Heart left ventricle (tissue), 16 donors: ENCODE results near the gene TMEM229B. TPM values are rescaled to one million over a fixed set of nuclear protein-coding genes. Genes with fewer than 3 reads are reported as not detected.

Source experiments
- ATAC-seq, 4 donors: fragments of 200-7000 bp; cut with Tn5 transposase; one replicate each; pipeline ENCODE4 v1.9.1; 2020 to 2022; ENCODE audit warnings: moderate library complexity in 4 of 4, mild to moderate bottlenecking in 3 of 4, moderate number of reproducible peaks in 1 of 4
- DNase-seq, 5 donors: peaks; one replicate each; pipeline ENCODE4 v3.0.0-alpha.2; 2020
- H3K27ac ChIP-seq, 12 donors: fragments of 200-600 bp; sonication (generic) in 4 of 12; one replicate each; pipeline versions ENCODE4 v1.5.0 to v1.8.0; 2016 to 2022; ENCODE audit warnings: mild to moderate bottlenecking in 2 of 12
- H3K27me3 ChIP-seq, 9 donors: fragments of 200-600 bp; sonication (generic) in 2 of 9; one replicate each; pipeline versions ENCODE4 v1.5.1 to v1.8.0; 2016 to 2022; ENCODE audit warnings: mild to moderate bottlenecking in 3 of 9
- H3K36me3 ChIP-seq, 9 donors: fragments of 200-600 bp; sonication (generic) in 2 of 9; one replicate each; pipeline versions ENCODE4 v1.5.0 to v1.8.0; 2018 to 2022; ENCODE audit warnings: mild to moderate bottlenecking in 2 of 9
- H3K4me1 ChIP-seq, 12 donors: fragments of 200-600 bp; sonication (generic) in 4 of 12; one replicate each; pipeline versions ENCODE4 v1.5.0 to v1.8.0; 2016 to 2022; ENCODE audit warnings: mild to moderate bottlenecking in 3 of 12
- H3K4me3 ChIP-seq, 12 donors: fragments of 200-600 bp; sonication (generic) in 4 of 12; one replicate each; pipeline versions ENCODE4 v1.5.0 to v1.8.0; 2017 to 2022; ENCODE audit warnings: mild to moderate bottlenecking in 9 of 12, moderate library complexity in 4 of 12
- H3K9me3 ChIP-seq, 12 donors: fragments of 200-600 bp; sonication (generic) in 4 of 12; one replicate each; pipeline versions ENCODE4 v1.5.0 to v1.8.0; 2016 to 2022; ENCODE audit warnings: mild to moderate bottlenecking in 1 of 12
- CTCF ChIP-seq, 12 donors: fragments of 200-600 bp; sonication (generic) in 4 of 12; IDR thresholded peaks; one replicate each; pipeline versions ENCODE4 v1.5.0 to v1.8.0; 2018 to 2022; ENCODE audit warnings: antibody characterized with exemption in 12 of 12, mild to moderate bottlenecking in 5 of 12
- POLR2A ChIP-seq, 2 donors: fragments of 450-650 bp; IDR thresholded peaks; one replicate each; pipeline ENCODE4 v1.6.1; 2017; ENCODE audit warnings: antibody characterized with exemption in 2 of 2, mild to moderate bottlenecking in 2 of 2, moderate library complexity in 2 of 2
- WGBS, 4 donors: extraction: QIAGEN DNeasy Blood & Tissue Kit in 2 of 4; methylation state at CpG; one replicate each; pipeline versions ENCODE4 v1.1.5 to v1.1.7; 2013 to 2018; 5-methylcytosine and 5-hydroxymethylcytosine counted together
- intact Hi-C, 10 donors: fragments of 100-400 bp; cut with DNase I; formaldehyde crosslinking; loops; one replicate each; pipeline versions ENCODE4 v1.11.1 to v1.14.2; 2022
- microRNA-seq, 4 donors: library from miRNA; unstranded; fragments of <30 nt; microRNA quantifications; one replicate each; pipeline versions ENCODE4 to v1.2.0, GENCODE V29; 2017 to 2020
- polyA plus RNA-seq, 2 donors: library from polyadenylated mRNA; stranded (reverse); fragments of 200-250 nt; gene quantifications; one replicate each; pipeline ENCODE4 v1.2.3, GENCODE V29; 2013
- total RNA-seq, 9 donors: library from RNA; depleted of rRNA in 2 of 9; stranded (reverse); fragments of >200 nt in 2 of 9; fragmentation: NEBNext Ultra II Directional in 3 of 9; extraction: Animal tissue kit (Norgen Biotek cat#: 25700) in 3 of 9; gene quantifications; one replicate each; pipeline versions ENCODE4 v1.1.0 to v1.2.4, GENCODE V29; 2016 to 2023
- donor health status: ischemic (EF 13 %, LVEDD 7.1; RV severe dilation, severe dysfunction).
- donor health status: healthy with polysubstance abuse.
- donor health status: DM: no; HTN: yes; CAD: no.
- donor health status: DM: no; HTN: no; CAD: no.
- donor health status: ischemic (EF 25% LVEDD 6.9; RV normal size, moderate dysfunction).
- donor health status: ischemic (EF 25% LVEDD 5.7; RV mildly dilated, moderate dysfunction).
- donor health status: healthy.
- donor health status: DM: yes; HTN: yes; CAD: no.
- donor health status: ischemic (EF 35%, LVEDD 5.7; RV mildly dilated, moderate dysfunction).
- donor health status: nonischemic (EF 11% LVEDD 7.7; RV severe dilation, severe dysfunction).
- donor health status: DM: yes; HTN: yes; CAD: no.
- donor health status: PGD.
- donor health status: ischemic (EF 29% LVEDD 5.4; RV normal size, mild dysfunction).
- donor health status: nonischemic (EF 23%, LVEDD 6.1; RV moderate dilation, normal function).

TMEM229B gene
- total and polyA plus RNA-seq, 11 donors, result 0.69 to 6.5 (median 1.7) TPM

- H3K9me3 ChIP-seq, result no peaks in the 10 kb centered on the region
- H3K27ac ChIP-seq, result no peak overlapping the region
- WGBS, 4 donors, result 81 to 92% (median 89%) methylated on average over 4 of the region's 4 CpGs
- TF ChIP-seq POLR2A (IDR thresholded peaks at IDR 0.05), result no peak
- intact Hi-C loops, result loop anchor here in 9 of 10 donors (2.0 to 10.0 kb wide), 10 partner anchors 57 to 282 kb away; partner anchors contain the start of genes RDH12 (in 4 of the 9) and TMEM229B (in 2 of the 9)
- ATAC-seq (no peak), DNase-seq (no peak)
- H3K4me3 ChIP-seq, result no peak overlapping the region
- H3K27me3 ChIP-seq, result peaks cover 0 to 12% (median 0%) of the 10 kb centered on the region in 9 donors
- no peaks in the 10 kb centered on the region for H3K36me3 ChIP-seq
- peaks cover 0 to 12% (median 4%) of the 10 kb centered on the region in 12 donors for H3K4me1 ChIP-seq
Observed at GRCh38 chr14:67425608-67426007, 62.9 kb downstream of the TMEM229B start.

GRCh38 chr14:67424539-67424938 is 64.0 kb downstream of the TMEM229B start:
- no peak overlapping the region for H3K27ac ChIP-seq
- intact Hi-C loops, result loop anchor here in 2 of 10 donors (10.0 kb wide), 1 partner anchor 280 kb away; the partner anchor contains the start of gene RDH12 (in 2 of the 2)
- H3K27me3 ChIP-seq, result peaks cover 0 to 12% (median 0%) of the 10 kb centered on the region in 9 donors
- WGBS, 4 donors, result 48 to 57% (median 52%) methylated on average over 3 of the region's 3 CpGs
- ATAC-seq, result no peak
- peaks cover 0 to 12% (median 4%) of the 10 kb centered on the region in 12 donors for H3K4me1 ChIP-seq
- no peaks in the 10 kb centered on the region for H3K36me3 ChIP-seq
- no peak for DNase-seq
- H3K4me3 ChIP-seq, result no peak overlapping the region
- H3K9me3 ChIP-seq, result no peaks in the 10 kb centered on the region
- TF ChIP-seq POLR2A (IDR thresholded peaks at IDR 0.05), result no peak
- TF ChIP-seq CTCF (IDR thresholded peaks at IDR 0.05), result no peak

- Histone ChIP-seq H3K4me1 (peaks cover 0 to 12% (median 4%) of the 10 kb centered on the region in 12 donors), H3K27me3 (peaks cover 0 to 12% (median 0%) of the 10 kb centered on the region in 9 donors), H3K36me3 (no peaks in the 10 kb centered on the region), H3K27ac (no peak overlapping the region), H3K4me3 (no peak overlapping the region), H3K9me3 (no peaks in the 10 kb centered on the region)
- no peak for DNase-seq
- intact Hi-C loops, result loop anchor here in 2 of 10 donors (10.0 kb wide), 1 partner anchor 281 kb away; the partner anchor contains the start of gene RDH12 (in 2 of the 2)
- 62 to 79% (median 71%) methylated on average over 2 of the region's 2 CpGs for WGBS, 4 donors
- ATAC-seq, result no peak
- TF ChIP-seq POLR2A (IDR thresholded peaks at IDR 0.05), result no peak
- TF ChIP-seq CTCF (IDR thresholded peaks at IDR 0.05), result no peak
Observed at GRCh38 chr14:67423424-67423823, 65.1 kb downstream of the TMEM229B start.

GRCh38 chr14:67421356-67422224 is 66.9 kb downstream of the TMEM229B start:
- H3K36me3 ChIP-seq, result no peaks in the 10 kb centered on the region
- H3K27me3 ChIP-seq, result peaks cover 0 to 12% (median 0%) of the 10 kb centered on the region in 9 donors
- DNase-seq (no peak), ATAC-seq (no peak)
- no peak overlapping the region for H3K27ac ChIP-seq
- intact Hi-C loops, result loop anchor here in 2 of 10 donors (10.0 kb wide), 1 partner anchor 283 kb away; the partner anchor contains the start of gene RDH12 (in 2 of the 2)
- H3K4me1 ChIP-seq, result peaks cover 0 to 5% (median 0%) of the 10 kb centered on the region in 12 donors
- WGBS, 4 donors, result 80 to 88% (median 83%) methylated on average over 11 of the region's 11 CpGs
- TF ChIP-seq POLR2A (IDR thresholded peaks at IDR 0.05), result no peak
- TF ChIP-seq CTCF (IDR thresholded peaks at IDR 0.05), result no peak
- no peak overlapping the region for H3K4me3 ChIP-seq
- no peaks in the 10 kb centered on the region for H3K9me3 ChIP-seq

Small RNAs within 50 kb of the gene (microRNA-seq; reads per million reads assigned to microRNA genes)
- 0 reads per million in 4 donors for gene MIR5694

Other genes starting within 250 kb of the TMEM229B start
- gene PALS1, start 247.3 kb downstream of the TMEM229B start, total RNA-seq, result 10 to 100 TPM in 8 of 9 donors, 1 to 10 TPM in 1; 9.9 to 19.9 (median 14.6) TPM
- gene PALS1, start 247.3 kb downstream of the TMEM229B start, polyA plus RNA-seq, result 1 to 10 TPM; 4.0 to 9.5 TPM
- 100 to 1,000 TPM; 106 to 211 (median 167) TPM for gene ATP6V1D, start 128.9 kb downstream of the TMEM229B start, total RNA-seq
- gene ATP6V1D, start 128.9 kb downstream of the TMEM229B start, polyA plus RNA-seq, result 100 to 1,000 TPM; 130 to 169 TPM
- 100 to 1,000 TPM in 1 of 9 donors, 10 to 100 TPM in 8; 67.3 to 103 (median 91.7) TPM for gene EIF2S1, start 128.4 kb downstream of the TMEM229B start, total RNA-seq
- 100 to 1,000 TPM in 1 of 2 donors, 10 to 100 TPM in 1; 37.6 to 232 TPM for gene EIF2S1, start 128.4 kb downstream of the TMEM229B start, polyA plus RNA-seq
- gene PLEK2, start 76.6 kb downstream of the TMEM229B start, total RNA-seq, result 1 to 10 TPM in 2 of 9 donors, under 1 TPM in 3, not detected in 4; 0.30 to 2.6 (median 0.90) TPM
- gene PLEK2, start 76.6 kb downstream of the TMEM229B start, polyA plus RNA-seq, result under 1 TPM; 0.76 to 0.87 TPM
- gene PLEKHH1, start 44.6 kb upstream of the TMEM229B start, total RNA-seq, result 1 to 10 TPM; 2.4 to 9.2 (median 5.2) TPM
- 1 to 10 TPM; 3.4 to 6.3 TPM for gene PLEKHH1, start 44.6 kb upstream of the TMEM229B start, polyA plus RNA-seq
- gene PIGH, start 111.5 kb upstream of the TMEM229B start, total RNA-seq, result 10 to 100 TPM in 6 of 9 donors, 1 to 10 TPM in 3; 8.0 to 21.3 (median 11.4) TPM
- gene PIGH, start 111.5 kb upstream of the TMEM229B start, polyA plus RNA-seq, result 10 to 100 TPM; 12.2 to 30.0 TPM
- gene ARG2, start 131.2 kb upstream of the TMEM229B start, total RNA-seq, result 1 to 10 TPM in 7 of 9 donors, under 1 TPM in 2; 0.61 to 6.3 (median 1.5) TPM
- 10 to 100 TPM in 1 of 2 donors, under 1 TPM in 1; 0.34 to 53.7 TPM for gene ARG2, start 131.2 kb upstream of the TMEM229B start, polyA plus RNA-seq
- gene VTI1B, start 185.9 kb upstream of the TMEM229B start, total RNA-seq, result 100 to 1,000 TPM in 7 of 9 donors, 10 to 100 TPM in 2; 78.5 to 143 (median 128) TPM
- gene VTI1B, start 185.9 kb upstream of the TMEM229B start, polyA plus RNA-seq, result 10 to 100 TPM; 79.8 to 99.2 TPM
- gene RDH11, start 207.0 kb upstream of the TMEM229B start, total RNA-seq, result 10 to 100 TPM; 14.3 to 24.3 (median 17.8) TPM
- gene RDH11, start 207.0 kb upstream of the TMEM229B start, polyA plus RNA-seq, result 10 to 100 TPM; 12.5 to 28.7 TPM
- not detected for gene RDH12, start 213.2 kb upstream of the TMEM229B start, total RNA-seq
- gene RDH12, start 213.2 kb upstream of the TMEM229B start, polyA plus RNA-seq, result not detected